Glutamatergic neuron (in vitro differentiated cells): ENCODE results near the gene KMT2D. TPM values are rescaled to one million over a fixed set of nuclear protein-coding genes. Genes with fewer than 3 reads are reported as not detected.

Experiments
- DNase-seq: peaks from one replicate; pipeline ENCODE4 v3.0.0; 2022
- H3K27ac Mint-ChIP-seq: one replicate; pipeline ENCODE4 v1.8.0; 2020; ENCODE audit warnings: mild to moderate bottlenecking, mixed read lengths, inconsistent platforms; ENCODE audit not compliant: unreplicated experiment
- H3K27me3 Mint-ChIP-seq: one replicate; pipeline ENCODE4 v1.8.0; 2020; ENCODE audit warnings: mild to moderate bottlenecking, moderate library complexity, mixed read lengths, inconsistent platforms; ENCODE audit not compliant: unreplicated experiment
- H3K36me3 Mint-ChIP-seq: one replicate; pipeline ENCODE4 v1.8.0; 2020; ENCODE audit warnings: mild to moderate bottlenecking, mixed read lengths, inconsistent platforms; ENCODE audit not compliant: unreplicated experiment
- H3K4me1 Mint-ChIP-seq: one replicate; pipeline ENCODE4 v1.8.0; 2020; ENCODE audit warnings: mild to moderate bottlenecking, low read depth, mixed read lengths, inconsistent platforms; ENCODE audit not compliant: unreplicated experiment
- H3K4me3 Mint-ChIP-seq: one replicate; pipeline ENCODE4 v1.8.0; 2020; ENCODE audit warnings: mild to moderate bottlenecking, mixed read lengths, inconsistent platforms; ENCODE audit not compliant: unreplicated experiment
- H3K9me3 Mint-ChIP-seq: one replicate; pipeline ENCODE4 v1.8.0; 2020; ENCODE audit warnings: mild to moderate bottlenecking, moderate library complexity, mixed read lengths, inconsistent platforms; ENCODE audit not compliant: unreplicated experiment
- total RNA-seq: library from RNA; stranded (reverse); fragmentation: NEBNext Ultra II Directional; extraction: Animal tissue kit (Norgen Biotek cat#: 25700); gene quantifications from one replicate; pipeline ENCODE4 v1.2.1, GENCODE V29; 2021; ENCODE audit not compliant: unreplicated experiment
- TF ChIP-seq, protein P1 (sequence below): fragments of 200-600 bp; sonication (generic); IDR thresholded peaks from one replicate; pipeline ENCODE4 v1.5.0; 2021; ENCODE audit not compliant: partially characterized antibody, unreplicated experiment

KMT2D gene
- total RNA-seq, 1 donor from 2014 or later = 144 TPM

- Mint-ChIP-seq H3K4me3 (peak within 1 kb of the TSS; percentile 89), H3K4me1 (peaks cover 10% of the 10 kb centered on the region), H3K27me3 (peaks cover 7% of the 10 kb centered on the region), H3K9me3 (peaks cover 7% of the 10 kb centered on the region), H3K27ac (peak within 1 kb of the TSS; percentile 99), H3K36me3 (peaks cover 6% of the 10 kb centered on the region)
- TF ChIP-seq, protein P1, sequence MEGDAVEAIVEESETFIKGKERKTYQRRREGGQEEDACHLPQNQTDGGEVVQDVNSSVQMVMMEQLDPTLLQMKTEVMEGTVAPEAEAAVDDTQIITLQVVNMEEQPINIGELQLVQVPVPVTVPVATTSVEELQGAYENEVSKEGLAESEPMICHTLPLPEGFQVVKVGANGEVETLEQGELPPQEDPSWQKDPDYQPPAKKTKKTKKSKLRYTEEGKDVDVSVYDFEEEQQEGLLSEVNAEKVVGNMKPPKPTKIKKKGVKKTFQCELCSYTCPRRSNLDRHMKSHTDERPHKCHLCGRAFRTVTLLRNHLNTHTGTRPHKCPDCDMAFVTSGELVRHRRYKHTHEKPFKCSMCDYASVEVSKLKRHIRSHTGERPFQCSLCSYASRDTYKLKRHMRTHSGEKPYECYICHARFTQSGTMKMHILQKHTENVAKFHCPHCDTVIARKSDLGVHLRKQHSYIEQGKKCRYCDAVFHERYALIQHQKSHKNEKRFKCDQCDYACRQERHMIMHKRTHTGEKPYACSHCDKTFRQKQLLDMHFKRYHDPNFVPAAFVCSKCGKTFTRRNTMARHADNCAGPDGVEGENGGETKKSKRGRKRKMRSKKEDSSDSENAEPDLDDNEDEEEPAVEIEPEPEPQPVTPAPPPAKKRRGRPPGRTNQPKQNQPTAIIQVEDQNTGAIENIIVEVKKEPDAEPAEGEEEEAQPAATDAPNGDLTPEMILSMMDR = peak; percentile 52
- peak; percentile 97 for DNase-seq
Observed at GRCh38 chr12:49018261-49019119, 42.1 kb downstream of the KMT2D start, which contains the start of gene PRKAG1. Gene PRKAG1 (minus strand): TSS chr12:49018776. CDS start chr12:49018740, 36 bp downstream.

DNA sequence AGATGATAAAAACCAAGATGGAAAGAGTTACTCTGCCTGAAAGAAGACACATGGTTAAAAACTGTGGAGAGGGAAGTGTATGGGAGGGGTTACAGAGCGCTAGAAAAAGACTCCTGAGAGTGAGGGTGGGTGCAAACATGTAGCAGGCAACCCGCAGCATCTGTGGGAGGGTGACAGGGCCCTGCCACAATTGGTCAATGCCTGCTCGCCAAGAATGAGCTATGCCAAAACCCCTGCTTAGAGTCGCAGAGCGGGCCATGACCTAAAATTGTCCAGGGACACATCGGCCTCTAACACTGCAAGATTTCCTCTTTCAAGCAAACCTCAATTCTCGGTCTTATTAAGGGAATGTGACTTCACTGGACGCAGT, 42.7 kb downstream of the KMT2D start:
- TF ChIP-seq, protein P1 = no peak
- H3K27me3 Mint-ChIP-seq = peaks cover 7% of the 10 kb centered on the region
- peaks cover 7% of the 10 kb centered on the region for H3K9me3 Mint-ChIP-seq
- H3K36me3 Mint-ChIP-seq = peaks cover 6% of the 10 kb centered on the region
- peaks cover 10% of the 10 kb centered on the region for H3K4me1 Mint-ChIP-seq
- H3K4me3 Mint-ChIP-seq = peak overlapping the region; percentile 89
- peak overlapping the region; percentile 99 for H3K27ac Mint-ChIP-seq
- DNase-seq = no peak

DNA sequence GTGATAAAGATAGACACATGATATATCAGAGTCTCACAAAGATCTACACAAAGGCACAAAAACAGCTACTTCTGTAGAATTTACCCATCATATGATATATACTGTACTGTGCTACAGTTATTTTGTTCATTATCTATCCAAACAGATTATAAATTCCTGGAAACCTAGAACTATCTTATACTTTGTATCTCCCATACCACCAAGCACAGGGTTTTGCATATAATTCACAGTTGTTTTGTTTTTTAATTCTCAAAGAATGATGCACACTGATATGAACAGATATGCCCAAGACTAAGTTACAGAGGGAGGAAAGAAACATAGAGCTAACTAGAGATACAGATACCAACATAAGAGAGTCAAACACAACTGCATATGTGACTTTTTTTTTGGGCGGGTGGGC, 45.4 kb downstream of the KMT2D start:
- Mint-ChIP-seq H3K4me1 (peaks cover 10% of the 10 kb centered on the region), H3K4me3 (no peak overlapping the region), H3K9me3 (peaks cover 7% of the 10 kb centered on the region), H3K27me3 (peaks cover 4% of the 10 kb centered on the region), H3K36me3 (no peaks in the 10 kb centered on the region), H3K27ac (no peak overlapping the region)
- TF ChIP-seq, protein P1 = no peak
- DNase-seq = no peak

DNA sequence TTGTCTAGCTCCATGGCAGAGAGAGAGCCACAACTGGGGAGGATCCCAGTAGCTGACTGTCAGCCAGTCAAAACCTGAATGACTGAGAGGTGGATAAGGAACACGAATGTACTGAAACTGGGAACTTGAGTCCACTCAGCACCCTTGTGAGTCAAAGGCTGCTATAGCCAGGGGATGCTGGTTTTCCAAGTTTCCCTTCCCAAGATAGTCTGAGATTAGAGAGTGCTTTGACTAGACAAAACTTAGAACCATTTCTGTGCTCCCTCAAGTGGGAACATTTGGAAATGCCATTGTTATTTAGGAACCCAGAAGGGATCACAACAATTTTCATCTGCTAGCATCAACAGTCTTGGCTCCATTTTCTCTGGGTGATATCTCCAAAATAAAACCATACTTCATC, 46.0 kb downstream of the KMT2D start:
- H3K4me3 Mint-ChIP-seq = no peak overlapping the region
- TF ChIP-seq, protein P1 = no peak
- peaks cover 6% of the 10 kb centered on the region for H3K4me1 Mint-ChIP-seq

DNA sequence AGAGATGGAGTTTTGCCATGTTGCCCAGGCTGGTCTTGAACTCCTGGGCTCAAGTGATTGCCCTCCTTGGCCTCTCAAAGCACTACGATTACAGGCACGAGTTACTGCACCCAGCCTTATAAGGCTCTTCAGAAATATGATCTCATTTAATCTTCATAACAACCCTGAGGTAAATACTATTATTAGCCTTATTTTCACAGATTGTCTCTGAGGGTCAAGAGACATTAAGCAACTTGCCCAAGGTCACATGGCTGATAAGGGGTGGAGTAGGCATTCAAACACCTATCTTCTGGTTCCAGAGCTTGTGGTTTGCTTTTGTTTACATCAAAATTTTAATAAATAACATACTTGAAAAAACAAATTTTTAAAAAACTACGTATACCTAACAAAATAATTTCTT, 47.2 kb downstream of the KMT2D start:
- peaks cover 2% of the 10 kb centered on the region for H3K27me3 Mint-ChIP-seq
- no peaks in the 10 kb centered on the region for H3K36me3 Mint-ChIP-seq
- H3K27ac Mint-ChIP-seq = no peak overlapping the region
- peaks cover 4% of the 10 kb centered on the region for H3K4me1 Mint-ChIP-seq
- TF ChIP-seq, protein P1 = no peak
- DNase-seq = no peak
- H3K9me3 Mint-ChIP-seq = peaks cover 7% of the 10 kb centered on the region
- no peak overlapping the region for H3K4me3 Mint-ChIP-seq

More for the DNA sequence above, 46.0 kb downstream of the KMT2D start:
- no peak for DNase-seq
- peaks cover 4% of the 10 kb centered on the region for H3K27me3 Mint-ChIP-seq
- peaks cover 7% of the 10 kb centered on the region for H3K9me3 Mint-ChIP-seq
- no peak overlapping the region for H3K27ac Mint-ChIP-seq
- H3K36me3 Mint-ChIP-seq = no peaks in the 10 kb centered on the region
